Suprapubic skin (tissue), 4 donors: ENCODE measurements around the gene TMC4.

Source experiments
- EP300 ChIP-seq: sonication (generic); formaldehyde crosslinking; IDR thresholded peaks from one replicate; pipeline ENCODE4 v1.6.1; 2017; ENCODE audit warnings: antibody characterized with exemption
- POLR2A ChIP-seq, 2 donors: fragments of 450-650 bp; IDR thresholded peaks; one replicate each; pipeline ENCODE4 v1.6.1; 2017; ENCODE audit warnings: antibody characterized with exemption in 2 of 2, mild to moderate bottlenecking in 2 of 2, moderate library complexity in 2 of 2
- POLR2AphosphoS5 ChIP-seq, 3 donors: sonication (generic); formaldehyde crosslinking; IDR thresholded peaks; one replicate each; pipeline ENCODE4 v1.6.1; 2017; ENCODE audit warnings: antibody characterized with exemption in 3 of 3
- TF ChIP-seq, protein P1 (sequence below), 2 donors: fragments of 200-600 bp in 1 of 2; fragments of 450-650 bp in 1 of 2; sonication (generic) in 1 of 2; IDR thresholded peaks; one replicate each; pipeline ENCODE4 v1.5.1; 2016 to 2019; ENCODE audit warnings: antibody characterized with exemption in 2 of 2, mild to moderate bottlenecking in 1 of 2, moderate library complexity in 1 of 2

DNA sequence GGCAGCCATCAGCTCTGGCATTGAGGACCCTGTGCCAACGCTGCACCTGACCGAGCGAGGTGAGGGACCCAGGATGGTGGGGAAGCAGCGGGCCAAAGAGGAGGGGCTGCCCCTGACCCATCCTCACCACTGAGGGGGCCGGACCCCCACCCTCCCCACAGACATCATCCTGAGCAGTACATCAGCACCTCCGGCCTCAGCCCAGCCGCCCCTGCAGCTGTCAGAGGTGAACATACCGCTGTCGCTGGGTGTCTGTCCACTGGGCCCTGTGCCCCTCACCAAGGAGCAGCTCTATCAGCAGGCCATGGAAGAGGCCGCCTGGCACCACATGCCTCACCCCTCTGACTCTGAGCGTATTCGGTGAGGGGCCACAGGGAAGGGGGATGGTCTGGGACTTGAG lies 20.7 kb downstream of the TMC4 start:
- no peak for TF ChIP-seq POLR2A (IDR thresholded peaks at IDR 0.05)
- TF ChIP-seq, protein P1, sequence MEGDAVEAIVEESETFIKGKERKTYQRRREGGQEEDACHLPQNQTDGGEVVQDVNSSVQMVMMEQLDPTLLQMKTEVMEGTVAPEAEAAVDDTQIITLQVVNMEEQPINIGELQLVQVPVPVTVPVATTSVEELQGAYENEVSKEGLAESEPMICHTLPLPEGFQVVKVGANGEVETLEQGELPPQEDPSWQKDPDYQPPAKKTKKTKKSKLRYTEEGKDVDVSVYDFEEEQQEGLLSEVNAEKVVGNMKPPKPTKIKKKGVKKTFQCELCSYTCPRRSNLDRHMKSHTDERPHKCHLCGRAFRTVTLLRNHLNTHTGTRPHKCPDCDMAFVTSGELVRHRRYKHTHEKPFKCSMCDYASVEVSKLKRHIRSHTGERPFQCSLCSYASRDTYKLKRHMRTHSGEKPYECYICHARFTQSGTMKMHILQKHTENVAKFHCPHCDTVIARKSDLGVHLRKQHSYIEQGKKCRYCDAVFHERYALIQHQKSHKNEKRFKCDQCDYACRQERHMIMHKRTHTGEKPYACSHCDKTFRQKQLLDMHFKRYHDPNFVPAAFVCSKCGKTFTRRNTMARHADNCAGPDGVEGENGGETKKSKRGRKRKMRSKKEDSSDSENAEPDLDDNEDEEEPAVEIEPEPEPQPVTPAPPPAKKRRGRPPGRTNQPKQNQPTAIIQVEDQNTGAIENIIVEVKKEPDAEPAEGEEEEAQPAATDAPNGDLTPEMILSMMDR (IDR thresholded peaks at IDR 0.05), result no peak
- no peak for TF ChIP-seq EP300
- no peak for TF ChIP-seq POLR2AphosphoS5 (IDR thresholded peaks at IDR 0.05)
